ENCODE measurements around the gene BRPF1.

The BRPF1 gene, protein sequence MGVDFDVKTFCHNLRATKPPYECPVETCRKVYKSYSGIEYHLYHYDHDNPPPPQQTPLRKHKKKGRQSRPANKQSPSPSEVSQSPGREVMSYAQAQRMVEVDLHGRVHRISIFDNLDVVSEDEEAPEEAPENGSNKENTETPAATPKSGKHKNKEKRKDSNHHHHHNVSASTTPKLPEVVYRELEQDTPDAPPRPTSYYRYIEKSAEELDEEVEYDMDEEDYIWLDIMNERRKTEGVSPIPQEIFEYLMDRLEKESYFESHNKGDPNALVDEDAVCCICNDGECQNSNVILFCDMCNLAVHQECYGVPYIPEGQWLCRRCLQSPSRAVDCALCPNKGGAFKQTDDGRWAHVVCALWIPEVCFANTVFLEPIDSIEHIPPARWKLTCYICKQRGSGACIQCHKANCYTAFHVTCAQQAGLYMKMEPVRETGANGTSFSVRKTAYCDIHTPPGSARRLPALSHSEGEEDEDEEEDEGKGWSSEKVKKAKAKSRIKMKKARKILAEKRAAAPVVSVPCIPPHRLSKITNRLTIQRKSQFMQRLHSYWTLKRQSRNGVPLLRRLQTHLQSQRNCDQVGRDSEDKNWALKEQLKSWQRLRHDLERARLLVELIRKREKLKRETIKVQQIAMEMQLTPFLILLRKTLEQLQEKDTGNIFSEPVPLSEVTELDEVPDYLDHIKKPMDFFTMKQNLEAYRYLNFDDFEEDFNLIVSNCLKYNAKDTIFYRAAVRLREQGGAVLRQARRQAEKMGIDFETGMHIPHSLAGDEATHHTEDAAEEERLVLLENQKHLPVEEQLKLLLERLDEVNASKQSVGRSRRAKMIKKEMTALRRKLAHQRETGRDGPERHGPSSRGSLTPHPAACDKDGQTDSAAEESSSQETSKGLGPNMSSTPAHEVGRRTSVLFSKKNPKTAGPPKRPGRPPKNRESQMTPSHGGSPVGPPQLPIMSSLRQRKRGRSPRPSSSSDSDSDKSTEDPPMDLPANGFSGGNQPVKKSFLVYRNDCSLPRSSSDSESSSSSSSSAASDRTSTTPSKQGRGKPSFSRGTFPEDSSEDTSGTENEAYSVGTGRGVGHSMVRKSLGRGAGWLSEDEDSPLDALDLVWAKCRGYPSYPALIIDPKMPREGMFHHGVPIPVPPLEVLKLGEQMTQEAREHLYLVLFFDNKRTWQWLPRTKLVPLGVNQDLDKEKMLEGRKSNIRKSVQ (N-terminal part only)

DNA sequence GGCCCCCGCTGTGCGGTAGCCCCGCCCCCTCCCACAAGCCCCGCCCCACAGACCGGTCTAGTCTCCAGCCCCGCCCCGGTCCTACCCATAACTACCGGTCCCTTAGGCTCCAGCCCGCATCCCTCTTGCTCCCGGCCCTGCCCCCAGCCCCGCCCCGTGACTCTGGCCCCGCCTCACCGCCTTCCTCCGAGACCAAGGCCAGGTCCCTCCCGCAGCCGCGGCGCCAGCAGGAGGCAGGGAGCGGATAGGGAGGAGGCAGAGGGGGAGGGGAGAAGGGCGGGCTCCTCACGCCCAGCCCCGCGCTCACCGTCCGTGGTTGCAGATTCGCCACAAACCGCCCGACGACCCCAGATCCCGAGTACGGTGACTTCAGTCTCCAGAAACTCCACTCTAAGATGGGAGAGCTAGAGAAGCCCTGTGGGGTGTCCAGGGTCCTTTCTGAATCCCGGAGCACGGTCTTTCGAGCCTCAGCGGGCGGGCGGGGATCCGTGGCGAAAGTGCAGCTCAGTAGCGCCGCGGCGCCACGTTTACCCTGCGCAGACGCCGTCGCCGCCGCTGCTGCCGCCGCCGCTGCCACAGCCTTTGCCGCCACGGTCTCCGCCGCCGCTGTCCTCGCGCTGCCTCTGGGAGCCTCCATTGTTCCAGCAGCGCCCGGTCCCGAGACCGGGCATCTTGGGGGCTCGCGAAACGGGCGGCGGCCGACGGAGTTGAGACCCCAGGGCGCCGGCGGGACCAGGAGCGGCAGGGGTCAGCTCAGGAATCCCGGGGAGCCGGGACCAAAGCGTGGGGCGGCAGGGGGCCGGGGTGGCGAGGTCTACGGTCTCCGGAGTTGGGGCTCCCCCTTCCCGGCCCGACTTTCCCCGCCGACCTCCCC lies at the start of gene BRPF1:
BRPF1 (plus strand) TSS at position 530 of the 874 bp plus-strand sequence. CDS start 2,406 bp downstream, outside the sequence.
- peak; percentile 91 to 93 for DNase-seq

GRCh38 chr3:9682096-9682495 lies 49.4 kb upstream of the BRPF1 start:
- no peak for DNase-seq

GRCh38 chr3:9683426-9683825 lies 48.1 kb upstream of the BRPF1 start:
- no peak for DNase-seq

DNA sequence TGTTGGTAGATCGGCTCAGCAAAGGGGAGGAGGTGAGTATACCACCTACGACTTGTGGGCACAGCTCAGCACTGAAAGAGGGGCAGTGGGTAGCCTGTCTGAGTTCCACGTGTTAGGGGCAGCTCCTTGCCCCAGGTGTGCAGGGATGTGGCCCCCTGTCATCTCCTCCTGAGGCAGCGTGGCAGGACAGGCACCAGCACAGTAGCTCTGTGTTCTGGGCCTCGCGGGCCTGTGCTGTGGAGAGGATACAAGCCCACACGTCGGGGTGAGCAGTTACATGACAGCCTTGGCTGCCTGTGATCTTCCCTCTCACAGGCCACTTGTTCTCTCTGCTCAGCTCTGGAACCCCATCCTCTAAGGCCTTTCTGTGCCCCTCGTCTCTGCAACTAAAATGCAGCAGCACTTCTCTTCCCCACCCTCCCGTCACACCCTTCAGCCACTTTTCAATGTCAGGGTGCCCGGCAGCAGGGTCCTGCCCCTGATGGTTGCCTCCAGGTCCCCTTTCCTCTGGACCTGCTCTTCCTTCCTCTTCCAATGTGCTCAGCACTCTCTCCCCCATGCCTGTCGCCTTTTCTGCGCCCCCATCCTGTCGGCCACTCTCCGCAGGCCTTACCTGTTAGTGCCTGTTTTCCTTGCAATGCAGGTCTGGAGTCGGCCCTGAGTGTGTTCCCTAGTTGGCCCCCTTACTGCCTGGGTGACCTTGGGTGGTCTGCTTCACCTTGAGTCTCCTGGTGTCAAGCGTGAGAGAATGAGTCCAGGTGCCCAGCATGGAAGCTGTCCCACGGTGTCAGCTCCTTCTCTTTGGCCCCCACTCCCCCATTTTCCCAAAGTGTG lies 46.1 kb upstream of the BRPF1 start:
- no peak for DNase-seq

- DNase-seq, result no peak
These were observed 45.4 kb upstream of the BRPF1 start for GRCh38 chr3:9686050-9686550.

GRCh38 chr3:9686703-9687102 lies 44.8 kb upstream of the BRPF1 start:
- no peak for DNase-seq

DNA sequence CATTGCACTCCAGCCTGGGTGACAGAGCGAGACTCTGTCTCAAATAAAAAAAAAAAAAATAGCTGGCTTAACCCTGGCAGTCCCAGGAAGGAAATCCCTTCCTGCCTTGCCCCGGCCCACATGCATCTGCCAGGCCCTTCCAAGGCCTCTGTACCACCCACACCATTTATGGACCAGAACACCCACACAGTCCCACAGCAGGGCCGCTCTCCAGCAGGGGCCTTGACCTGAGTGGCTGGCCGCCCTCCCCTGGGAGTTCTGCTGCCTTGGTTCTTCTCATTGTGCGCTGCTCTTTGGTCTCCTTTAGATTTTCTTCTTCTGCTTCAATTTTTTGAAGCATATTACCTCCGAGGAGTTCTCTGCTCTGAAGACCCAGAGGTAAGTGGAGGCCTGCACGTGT lies 44.0 kb upstream of the BRPF1 start:
- no peak for DNase-seq

DNA sequence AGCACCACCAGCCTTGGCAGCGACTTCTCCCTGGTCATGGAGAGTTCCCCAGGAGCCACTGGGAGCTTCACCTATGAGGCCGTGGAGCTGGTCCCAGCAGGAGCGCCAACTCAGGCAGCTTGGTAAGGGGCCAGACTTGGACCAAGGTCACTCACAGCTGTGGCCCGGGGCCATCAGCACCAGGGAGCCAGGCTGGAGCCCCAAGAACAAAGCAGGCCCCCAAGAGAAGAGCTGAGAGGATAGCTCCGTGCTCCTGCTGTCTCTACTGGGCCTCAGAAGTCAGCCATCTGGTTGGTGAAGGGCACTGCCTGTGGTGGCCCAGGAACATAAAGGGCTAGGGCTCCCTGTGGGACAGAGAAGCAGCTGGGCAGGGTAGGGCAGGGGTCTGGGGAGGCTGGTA lies 42.6 kb upstream of the BRPF1 start:
- no peak for DNase-seq

DNA sequence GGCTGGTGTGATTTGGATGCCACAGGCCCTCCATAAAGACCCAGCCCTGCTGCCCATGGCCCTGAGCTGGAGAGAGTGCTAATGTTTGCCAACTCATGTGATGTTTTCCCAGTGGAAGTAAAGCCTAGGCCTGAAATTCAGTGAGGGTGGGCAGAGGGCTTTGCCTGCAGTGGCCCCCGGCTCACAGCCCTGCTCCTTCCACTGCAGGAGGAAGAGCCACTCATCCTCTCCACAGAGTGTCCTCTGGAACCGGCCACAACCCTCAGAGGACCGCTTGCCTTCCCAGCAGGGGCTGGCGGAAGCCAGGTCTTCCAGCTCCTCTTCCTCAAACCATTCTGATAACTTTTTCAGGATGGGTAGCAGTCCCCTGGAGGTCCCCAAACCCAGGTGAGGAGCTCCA lies 41.8 kb upstream of the BRPF1 start:
- no peak for DNase-seq

GRCh38 chr3:9690451-9691450 lies 40.8 kb upstream of the BRPF1 start:
- DNase-seq, result no peak

GRCh38 chr3:9691636-9692035 lies 39.9 kb upstream of the BRPF1 start:
- no peak for DNase-seq

DNA sequence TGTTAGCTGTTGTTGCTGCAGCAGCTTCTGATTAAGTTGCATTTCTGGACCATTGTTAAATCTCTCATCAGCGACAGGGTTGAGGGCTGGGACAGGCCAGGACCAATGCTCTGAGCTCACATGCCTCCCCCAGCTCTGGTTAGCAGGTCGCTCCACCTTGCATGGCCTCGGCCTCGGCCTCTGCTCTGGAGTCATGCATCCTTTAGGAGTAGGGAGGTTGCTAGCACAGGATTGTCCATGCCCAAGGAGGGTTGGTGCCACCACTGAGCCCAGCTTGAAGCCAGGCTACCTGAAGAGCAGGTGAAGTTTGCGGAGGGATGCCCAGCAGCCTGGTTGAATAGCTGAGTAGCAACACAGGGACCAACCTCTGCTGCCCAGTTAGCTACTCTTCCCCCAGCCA lies 39.1 kb upstream of the BRPF1 start:
- no peak for DNase-seq

DNA sequence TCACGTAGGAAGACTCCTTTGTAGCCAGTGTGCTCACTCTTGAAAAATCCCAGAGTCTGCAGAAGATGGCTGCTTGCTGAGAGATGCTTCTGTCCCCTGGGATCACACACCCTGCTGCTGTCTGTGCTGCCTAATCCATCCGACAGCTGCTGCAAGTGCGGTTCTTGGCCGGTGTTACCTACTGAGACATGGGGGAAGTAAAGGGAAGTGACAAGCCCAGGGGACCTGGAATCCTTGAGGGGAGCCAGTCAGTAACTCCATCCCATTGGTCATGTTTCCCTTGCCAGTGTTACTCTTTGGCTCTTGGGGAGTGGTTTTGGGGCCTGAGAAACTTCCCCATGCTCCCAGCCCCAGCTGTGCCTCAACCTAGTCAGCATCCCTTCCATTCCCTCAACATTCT lies 36.2 kb upstream of the BRPF1 start:
- DNase-seq, result no peak

DNA sequence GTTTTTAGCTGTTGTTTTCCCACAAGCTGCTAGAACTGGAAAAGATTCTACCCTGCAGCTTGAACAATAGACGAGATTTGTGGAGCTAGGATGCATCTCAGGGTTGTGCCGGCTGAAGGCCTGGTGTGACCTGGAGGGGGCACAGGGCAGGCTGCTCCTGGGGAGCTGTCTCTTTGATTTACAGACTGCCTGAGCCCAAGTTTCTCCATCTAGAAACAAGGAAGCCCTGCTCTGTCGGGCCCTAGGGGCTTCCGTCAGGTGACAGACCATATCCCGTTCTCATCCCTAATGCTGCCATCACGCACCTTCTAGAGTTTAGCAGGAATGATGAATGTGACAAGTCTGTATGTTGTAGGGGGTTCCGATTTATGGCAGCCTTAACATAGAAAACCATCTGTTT lies 35.8 kb upstream of the BRPF1 start:
- no peak for DNase-seq

- DNase-seq, result no peak
These were observed 34.9 kb upstream of the BRPF1 start for GRCh38 chr3:9696480-9697220.

- no peak for DNase-seq
These were observed 33.6 kb upstream of the BRPF1 start for GRCh38 chr3:9697892-9698291.

- DNase-seq, result no peak
These were observed 33.2 kb upstream of the BRPF1 start for GRCh38 chr3:9698293-9698692.

GRCh38 chr3:9700536-9700935 lies 31.0 kb upstream of the BRPF1 start:
- DNase-seq, result no peak

GRCh38 chr3:9701006-9701405 lies 30.5 kb upstream of the BRPF1 start:
- no peak for DNase-seq
